H1 (cell line): ENCODE data around the gene SUGP1. TPM values are rescaled to one million over a fixed set of nuclear protein-coding genes. Genes with fewer than 3 reads are reported as not detected.

ENCODE experiments used
- CTCF ChIA-PET: fragments of 300-600 bp; sonication (Branson Sonifier 250); formaldehyde crosslinking; loops from one replicate; lab custom pipeline; 2021; ENCODE audit not compliant: partially characterized antibody; lab: Charles Lee
- POLR2A ChIA-PET: fragments of 300-600 bp; sonication (Branson Sonifier 250); formaldehyde crosslinking; loops from one replicate; lab custom pipeline; 2021; ENCODE audit warnings: inconsistent platforms; ENCODE audit not compliant: partially characterized antibody; lab: Charles Lee
- DNase-seq, 2 experiments: peaks; one replicate each; pipeline versions ENCODE4 v3.0.0 to v3.0.0-alpha.2; 2010 to 2022; ENCODE audit warnings: low spot score in 2 of 2, low read depth in 1 of 2, mixed read lengths in 1 of 2
- FAIRE-seq: peaks from 2 replicates; lab custom pipeline; 2011; peaks lifted over from hg19 to GRCh38; lab: Jason Lieb, UNC
- H2AFZ ChIP-seq: 2 replicates; pipeline ENCODE4 v1.8.1; 2012; ENCODE audit warnings: low read length, inconsistent platforms
- H2AK5ac ChIP-seq: 2 replicates; pipeline ENCODE4 v1.6.1; 2013; ENCODE audit warnings: low read depth, low read length
- H2BK120ac ChIP-seq: replicated peaks from 2 replicates; pipeline ENCODE3; 2013; ENCODE audit warnings: low read depth, low read length, inconsistent platforms
- H2BK12ac ChIP-seq: 2 replicates; pipeline ENCODE4 v1.6.1; 2013; ENCODE audit warnings: low read depth, low read length
- H2BK15ac ChIP-seq: 2 replicates; pipeline ENCODE4 v1.6.1; 2013; ENCODE audit warnings: low read length
- H2BK20ac ChIP-seq: 2 replicates; pipeline ENCODE4 v1.6.1; 2013; ENCODE audit warnings: low read length
- H2BK5ac ChIP-seq: 2 replicates; pipeline ENCODE4 v1.6.1; 2013; ENCODE audit warnings: low read depth, low read length
- H3K14ac ChIP-seq: 2 replicates; pipeline ENCODE4 v1.6.1; 2013; ENCODE audit warnings: inconsistent platforms; ENCODE audit not compliant: insufficient read length
- H3K18ac ChIP-seq: 2 replicates; pipeline ENCODE4 v1.6.1; 2013; ENCODE audit warnings: low read length; ENCODE audit errors: extremely low read depth
- H3K23ac ChIP-seq: 2 replicates; pipeline ENCODE4 v1.6.1; 2013; ENCODE audit warnings: inconsistent platforms; ENCODE audit not compliant: insufficient read length
- H3K23me2 ChIP-seq: 2 replicates; pipeline ENCODE4 v1.6.1; 2013; ENCODE audit warnings: low read depth, low read length
- H3K27ac ChIP-seq: 2 replicates; pipeline ENCODE4 v1.6.1; 2011; ENCODE audit warnings: low read depth, low read length, inconsistent platforms
- H3K27me3 ChIP-seq, 4 experiments: replicated peaks in 1 of 4; 1 replicate in 1 of 4; 2 replicates in 3 of 4; pipeline versions ENCODE4 v1.6.1 to v1.8.1; 2011 to 2013; ENCODE audit warnings: low read length in 3 of 4, mild to moderate bottlenecking in 3 of 4, inconsistent platforms in 2 of 4, mixed read lengths in 2 of 4, moderate library complexity in 1 of 4; ENCODE audit not compliant: control insufficient read depth in 3 of 4, insufficient read depth in 3 of 4; ENCODE audit errors: extremely low read depth in 1 of 4
- H3K36me3 ChIP-seq, 4 experiments: 2 replicates each; pipeline versions ENCODE4 v1.6.1 to v1.8.1; 2011 to 2013; ENCODE audit warnings: mild to moderate bottlenecking in 4 of 4, low read length in 3 of 4, moderate library complexity in 2 of 4, control low read depth in 1 of 4, inconsistent platforms in 1 of 4; ENCODE audit not compliant: insufficient read depth in 4 of 4, control insufficient read depth in 2 of 4
- H3K4ac ChIP-seq: replicated peaks from 2 replicates; pipeline ENCODE3; 2013; ENCODE audit warnings: low read length, low read depth, mixed read lengths, inconsistent platforms; ENCODE audit not compliant: insufficient read length
- H3K4me1 ChIP-seq, 4 experiments: replicated peaks in 1 of 4; 1 replicate in 1 of 4; 2 replicates in 3 of 4; pipeline versions ENCODE4 v1.6.1 to v1.8.1; 2011 to 2013; ENCODE audit warnings: low read length in 3 of 4, inconsistent platforms in 2 of 4, mixed read lengths in 1 of 4; ENCODE audit not compliant: insufficient read depth in 4 of 4, control insufficient read depth in 3 of 4
- H3K4me2 ChIP-seq, 2 experiments: 2 replicates each; pipeline versions ENCODE4 v1.6.1 to v1.8.1; 2011 to 2013; ENCODE audit warnings: low read depth in 2 of 2, low read length in 2 of 2, control low read depth in 1 of 2, inconsistent platforms in 1 of 2, mild to moderate bottlenecking in 1 of 2; ENCODE audit not compliant: insufficient read depth in 1 of 2
- H3K4me3 ChIP-seq, 4 experiments: fragments of 200-600, 300-600 bp in 1 of 4; sonication (generic), shearing (Covaris generic), sonication (Bioruptor Twin) in 1 of 4; 2 replicates each; pipeline versions ENCODE4 v1.5.1 to v1.8.1; 2011 to 2016; ENCODE audit warnings: low read length in 4 of 4, low read depth in 3 of 4, control low read depth in 2 of 4, inconsistent platforms in 2 of 4, mild to moderate bottlenecking in 2 of 4, mixed read lengths in 1 of 4, moderate library complexity in 1 of 4; ENCODE audit not compliant: insufficient read depth in 2 of 4; ENCODE audit errors: extremely low read depth in 1 of 4
- H3K56ac ChIP-seq: replicated peaks from 2 replicates; pipeline ENCODE3; 2013; ENCODE audit warnings: low read depth, mild to moderate bottlenecking, mixed read lengths, low read length, inconsistent platforms; ENCODE audit not compliant: insufficient read length
- H3K79me1 ChIP-seq: 2 replicates; pipeline ENCODE4 v1.6.1; 2013; ENCODE audit warnings: low read depth, low read length, control low read depth
- H3K79me2 ChIP-seq, 2 experiments: 2 replicates each; pipeline versions ENCODE4 v1.6.1 to v1.8.1; 2012 to 2013; ENCODE audit warnings: low read length in 2 of 2, mild to moderate bottlenecking in 2 of 2, inconsistent platforms in 1 of 2; ENCODE audit not compliant: insufficient read depth in 2 of 2, control insufficient read depth in 1 of 2
- H3K9ac ChIP-seq, 4 experiments: replicated peaks in 1 of 4; 1 replicate in 1 of 4; 2 replicates in 3 of 4; pipeline versions ENCODE4 v1.6.1 to v1.8.1; 2011 to 2013; ENCODE audit warnings: low read depth in 3 of 4, low read length in 3 of 4, control low read depth in 2 of 4, mild to moderate bottlenecking in 2 of 4, moderate library complexity in 2 of 4, inconsistent platforms in 1 of 4; ENCODE audit errors: extremely low read depth in 1 of 4
- H3K9me3 ChIP-seq, 2 experiments: 2 replicates each; pipeline versions ENCODE4 v1.6.1 to v1.8.1; 2012 to 2013; ENCODE audit warnings: mild to moderate bottlenecking in 2 of 2, moderate library complexity in 2 of 2, control low read depth in 1 of 2, inconsistent platforms in 1 of 2, low read depth in 1 of 2, low read length in 1 of 2, mixed read lengths in 1 of 2; ENCODE audit not compliant: insufficient read depth in 2 of 2
- H4K20me1 ChIP-seq, 2 experiments: replicated peaks in 1 of 2; 2 replicates each; pipeline versions ENCODE3 to v1.8.1; 2011 to 2013; ENCODE audit warnings: inconsistent platforms in 2 of 2, low read length in 2 of 2, mild to moderate bottlenecking in 1 of 2; ENCODE audit not compliant: insufficient read depth in 2 of 2, control insufficient read depth in 1 of 2
- H4K5ac ChIP-seq: 2 replicates; pipeline ENCODE4 v1.6.1; 2013; ENCODE audit warnings: low read length, low read depth, mixed read lengths, inconsistent platforms; ENCODE audit not compliant: insufficient read length
- H4K8ac ChIP-seq: 2 replicates; pipeline ENCODE4 v1.8.0; 2013; ENCODE audit warnings: mild to moderate bottlenecking, moderate library complexity, low read length, inconsistent platforms; ENCODE audit not compliant: insufficient read depth; ENCODE audit errors: extremely low read depth
- H4K91ac ChIP-seq: replicated peaks from 2 replicates; pipeline ENCODE3; 2013; ENCODE audit warnings: low read length, mixed read lengths, inconsistent platforms; ENCODE audit not compliant: insufficient read length
- BRCA1 ChIP-seq: IDR thresholded peaks from 2 replicates; pipeline ENCODE4 v1.6.1; 2012; ENCODE audit warnings: low read depth, low read length, improper control_type of control experiment
- CREB1 ChIP-seq: IDR thresholded peaks from 2 replicates; pipeline ENCODE4 v1.6.1; 2012; ENCODE audit warnings: inconsistent platforms
- POLR2AphosphoS5 ChIP-seq: IDR thresholded peaks from 2 replicates; pipeline ENCODE4 v1.6.1; 2011; ENCODE audit warnings: low read depth, low read length
- RAD21 ChIP-seq, 2 experiments: IDR thresholded peaks in 1 of 2; conservative IDR thresholded peaks in 1 of 2; 2 replicates each; pipeline ENCODE4 v1.6.1; 2011; ENCODE audit warnings: low read depth in 2 of 2, low read length in 2 of 2, improper control_type of control experiment in 1 of 2, inconsistent platforms in 1 of 2, mild to moderate bottlenecking in 1 of 2, moderate library complexity in 1 of 2
- RFX5 ChIP-seq: IDR thresholded peaks from 2 replicates; pipeline ENCODE4 v1.6.1; 2011; ENCODE audit warnings: low read depth, low read length, improper control_type of control experiment, borderline replicate concordance
- SIX5 ChIP-seq: IDR thresholded peaks from 2 replicates; pipeline ENCODE4 v1.6.1; 2011; ENCODE audit warnings: mild to moderate bottlenecking, low read depth, low read length
- SP2 ChIP-seq: IDR thresholded peaks from 2 replicates; pipeline ENCODE4 v1.6.1; 2012; ENCODE audit warnings: mild to moderate bottlenecking, low read length, inconsistent platforms
- TBP ChIP-seq: IDR thresholded peaks from 2 replicates; pipeline ENCODE4 v1.6.1; 2011; ENCODE audit warnings: low read depth, low read length, improper control_type of control experiment
- TCF12 ChIP-seq: IDR thresholded peaks from 2 replicates; pipeline ENCODE4 v1.6.1; 2011; ENCODE audit warnings: low read depth, mild to moderate bottlenecking, low read length
- WGBS, 2 experiments: shearing (Covaris generic) in 1 of 2; methylation state at CpG; one replicate each; pipeline versions ENCODE4 v1.1.6 to v1.1.7; 2013 to 2015; ENCODE audit warnings: low lambda C conversion rate in 2 of 2, mixed read lengths in 2 of 2, inconsistent platforms in 1 of 2, low coverage in 1 of 2, missing lambda C conversion rate in 1 of 2; ENCODE audit not compliant: insufficient replicate concordance in 2 of 2, insufficient coverage in 1 of 2, insufficient read length in 1 of 2; ENCODE audit errors: extremely low coverage in 1 of 2, missing lambda C conversion rate in 1 of 2; 5-methylcytosine and 5-hydroxymethylcytosine counted together
- polyA plus RNA-seq, 7 experiments: library from polyadenylated mRNA; depleted of rRNA in 3 of 7; stranded (reverse) in 5 of 7; unstranded in 2 of 7; fragments of >200 nt in 5 of 7; fragments of 200-250 nt in 2 of 7; gene quantifications; 1 replicate in 5 of 7; 2 replicates in 1 of 7; 4 replicates in 1 of 7; pipeline versions ENCODE4 v1.2.1 to v1.2.3, GENCODE V29; 2011 to 2013; ENCODE audit warnings: missing spikeins in 2 of 7, mixed read lengths in 2 of 7
- total RNA-seq: library from RNA; stranded (reverse); fragmentation: NEBNext Ultra II Directional; extraction: Animal tissue kit (Norgen Biotek cat#: 25700); gene quantifications from 2 replicates; pipeline ENCODE4 v1.2.1, GENCODE V29; 2021

Gene SUGP1
- total and polyA plus RNA-seq, 2 of the 8 experiments (the other 6 are each of a cell fraction or from before 2014, with no cell fraction given), result 38.5 to 65.2 TPM

GRCh38 chr19:19257836-19258588 is 62.3 kb downstream of the SUGP1 start:
- no peak overlapping the region for H3K18ac ChIP-seq
- H3K23me2 ChIP-seq, result peaks cover 21% of the 10 kb centered on the region; the same call in 1 of the 2 replicates
- DNase-seq (no peak), FAIRE-seq (no peak)
- no peak overlapping the region for H2BK15ac ChIP-seq
- ChIA-PET CTCF (interaction anchor here (0.5 kb wide), 1 partner anchor 45 kb away, joined by 3 read pairs; no protein-coding TSS in a partner anchor), POLR2A (interaction anchor here (1.1 to 2.0 kb wide), 3 partner anchors 30 to 136 kb away, joined by 3 to 5 read pairs (median 5); no protein-coding TSS in a partner anchor)
- no peak overlapping the region for H3K23ac ChIP-seq
- H3K79me2 ChIP-seq, result no peaks in the 10 kb centered on the region
- H3K4ac ChIP-seq, result no peak overlapping the region
- H3K56ac ChIP-seq, result no peak overlapping the region
- H3K14ac ChIP-seq, result no peak overlapping the region
- no peak overlapping the region for H4K5ac ChIP-seq
- no peak overlapping the region for H2BK20ac ChIP-seq
- H2BK5ac ChIP-seq, result no peak overlapping the region
- H3K4me3 ChIP-seq, result no peak overlapping the region
- peaks cover 0 to 15% (median 9%) of the 10 kb centered on the region in 4 experiments; a peak in 6 of 7 replicates for H3K4me1 ChIP-seq
- no peak overlapping the region for H4K91ac ChIP-seq
- H3K9ac ChIP-seq, result no peak overlapping the region
- H3K79me1 ChIP-seq, result peaks cover 6% of the 10 kb centered on the region
- H2BK120ac ChIP-seq, result no peak overlapping the region
- H2BK12ac ChIP-seq, result no peak overlapping the region
- no peak overlapping the region for H2AK5ac ChIP-seq
- H3K4me2 ChIP-seq, result no peak overlapping the region
- WGBS, 2 experiments, result 98% methylated on average over 55 of the region's 72 CpGs; no CpG with 5 or more reads in 1 of the 2 experiments
- H3K27ac ChIP-seq, result no peak overlapping the region
- H2AFZ ChIP-seq, result no peak overlapping the region
- peaks cover 0 to 2% of the 10 kb centered on the region in 2 experiments for H4K20me1 ChIP-seq
- H3K36me3 ChIP-seq, result peaks cover 0 to 10% (median 0%) of the 10 kb centered on the region in 4 experiments; a peak in 1 of 8 replicates
- H3K9me3 ChIP-seq, result no peaks in the 10 kb centered on the region
- H3K27me3 ChIP-seq, result peaks cover 3 to 14% (median 12%) of the 10 kb centered on the region in 4 experiments
- H4K8ac ChIP-seq, result no peak overlapping the region
- TF ChIP-seq SIX5 (no peak), TCF12 (no peak), RAD21 (IDR thresholded peaks at IDR 0.05 in 1 of 2, conservative IDR thresholded peaks at IDR 0.05 in 1 of 2; ENCODE audit: low read depth in 2 of 2, low read length in 2 of 2) (no peak), CREB1 (no peak), BRCA1 (no peak), SP2 (no peak), TBP (no peak), POLR2AphosphoS5 (no peak), RFX5 (no peak)
